Activated CD8-positive, alpha-beta T cell treated with anti-CD3 and anti-CD28 coated beads for 36 hours (primary cell): ENCODE results near the gene SELENOV. TPM values are rescaled to one million over a fixed set of nuclear protein-coding genes. Genes with fewer than 3 reads are reported as not detected.

ENCODE experiments used
- ATAC-seq: fragments of 200-7000 bp; cut with Tn5 transposase; one replicate; pipeline ENCODE4 v1.10.0; 2021; ENCODE audit warnings: mild to moderate bottlenecking, moderate library complexity
- CTCF ChIA-PET: fragments of 350-600 bp; sonication (Branson Sonifier 250); formaldehyde crosslinking; loops from one replicate; lab custom pipeline; 2021; ENCODE audit warnings: antibody characterized with exemption; lab: Charles Lee
- POLR2A ChIA-PET: fragments of 350-600 bp; sonication (Branson Sonifier 250); formaldehyde crosslinking; loops from one replicate; lab custom pipeline; 2021; ENCODE audit warnings: antibody characterized with exemption; lab: Charles Lee
- DNase-seq: peaks from one replicate; pipeline ENCODE4 v3.0.0-alpha.2; 2020
- H3K27ac Mint-ChIP-seq: one replicate; pipeline ENCODE4 v1.8.0; 2021; ENCODE audit warnings: mild to moderate bottlenecking, mixed read lengths
- H3K27me3 Mint-ChIP-seq: one replicate; pipeline ENCODE4 v1.8.0; 2021; ENCODE audit warnings: mixed read lengths
- H3K36me3 Mint-ChIP-seq: one replicate; pipeline ENCODE4 v1.8.0; 2021; ENCODE audit warnings: low read depth, mixed read lengths
- H3K4me1 Mint-ChIP-seq: one replicate; pipeline ENCODE4 v1.8.0; 2021; ENCODE audit warnings: low read depth, mixed read lengths
- H3K4me3 Mint-ChIP-seq: one replicate; pipeline ENCODE4 v1.8.0; 2021; ENCODE audit warnings: mild to moderate bottlenecking, moderate library complexity, mixed read lengths
- H3K9me3 Mint-ChIP-seq: one replicate; pipeline ENCODE4 v1.8.0; 2021; ENCODE audit warnings: mixed read lengths
- intact Hi-C: fragments of 100-400 bp; cut with micrococcal nuclease; formaldehyde crosslinking; loops from one replicate; pipeline ENCODE4 v1.10.0; 2022
- total RNA-seq, 2 experiments: library from RNA; stranded (reverse); gene quantifications; one replicate each; pipeline ENCODE4 v1.2.3, GENCODE V29; 2021
- TF ChIP-seq, protein P1 (sequence below): fragments of 200-600 bp; IDR thresholded peaks from one replicate; pipeline ENCODE4 v1.8.0; 2022; ENCODE audit warnings: antibody characterized with exemption, mild to moderate bottlenecking

Gene SELENOV
- total RNA-seq, 2 experiments from 2014 or later, result not detected

DNA sequence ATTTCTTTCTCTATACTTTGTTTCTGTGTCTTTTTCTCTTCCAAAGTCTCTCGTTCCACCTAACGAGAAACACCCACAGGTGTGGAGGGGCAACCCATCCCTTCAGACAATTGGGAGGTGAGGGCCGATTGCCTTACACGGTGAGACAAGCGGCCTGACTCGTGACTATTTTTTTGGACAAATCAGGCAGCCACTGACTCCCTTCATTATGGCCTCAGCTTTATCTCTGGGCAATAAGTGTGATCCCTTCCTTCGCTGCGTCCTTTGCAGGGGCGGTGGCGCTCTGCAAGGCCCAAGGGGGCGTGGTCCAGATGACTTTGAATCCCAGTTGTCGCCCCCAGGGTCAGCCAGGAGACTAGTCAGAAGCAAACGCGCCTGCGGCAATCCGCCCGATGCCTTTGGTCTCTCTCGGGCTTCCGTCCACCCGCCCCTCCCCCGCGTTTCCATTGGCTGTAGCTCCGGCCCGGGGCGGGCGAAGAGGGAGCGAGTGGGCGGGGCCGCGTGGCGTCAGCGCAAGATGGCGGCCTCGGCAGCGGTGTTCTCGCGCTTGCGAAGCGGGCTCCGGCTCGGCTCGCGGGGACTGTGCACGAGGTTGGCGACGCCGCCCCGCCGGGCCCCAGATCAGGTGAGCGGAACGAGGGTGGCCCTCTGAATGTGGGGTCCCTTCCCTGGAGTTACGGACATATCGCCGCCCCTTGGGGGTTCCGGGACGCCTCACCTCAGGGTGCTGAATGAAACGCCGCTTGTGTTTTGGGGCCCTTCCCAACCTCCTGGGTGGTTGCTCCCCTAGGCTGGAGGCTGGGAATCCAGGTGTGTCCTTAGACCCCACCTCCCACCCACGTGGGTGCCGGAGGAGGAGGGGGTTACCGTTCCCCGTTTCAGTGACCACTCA, 34.4 kb upstream of the SELENOV start, which contains the start of gene TIMM50:
Gene TIMM50 (plus strand): TSS at position 502 of the 892 bp plus-strand sequence. CDS start 16 bp downstream, at position 518.
- DNase-seq, result peak; percentile 99
- intact Hi-C loops, result no loop called here
- ATAC-seq, result peak; percentile 97
- TF ChIP-seq, protein P1, sequence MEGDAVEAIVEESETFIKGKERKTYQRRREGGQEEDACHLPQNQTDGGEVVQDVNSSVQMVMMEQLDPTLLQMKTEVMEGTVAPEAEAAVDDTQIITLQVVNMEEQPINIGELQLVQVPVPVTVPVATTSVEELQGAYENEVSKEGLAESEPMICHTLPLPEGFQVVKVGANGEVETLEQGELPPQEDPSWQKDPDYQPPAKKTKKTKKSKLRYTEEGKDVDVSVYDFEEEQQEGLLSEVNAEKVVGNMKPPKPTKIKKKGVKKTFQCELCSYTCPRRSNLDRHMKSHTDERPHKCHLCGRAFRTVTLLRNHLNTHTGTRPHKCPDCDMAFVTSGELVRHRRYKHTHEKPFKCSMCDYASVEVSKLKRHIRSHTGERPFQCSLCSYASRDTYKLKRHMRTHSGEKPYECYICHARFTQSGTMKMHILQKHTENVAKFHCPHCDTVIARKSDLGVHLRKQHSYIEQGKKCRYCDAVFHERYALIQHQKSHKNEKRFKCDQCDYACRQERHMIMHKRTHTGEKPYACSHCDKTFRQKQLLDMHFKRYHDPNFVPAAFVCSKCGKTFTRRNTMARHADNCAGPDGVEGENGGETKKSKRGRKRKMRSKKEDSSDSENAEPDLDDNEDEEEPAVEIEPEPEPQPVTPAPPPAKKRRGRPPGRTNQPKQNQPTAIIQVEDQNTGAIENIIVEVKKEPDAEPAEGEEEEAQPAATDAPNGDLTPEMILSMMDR, result no peak
- H3K4me1 Mint-ChIP-seq, result peaks cover 28% of the 10 kb centered on the region
- POLR2A ChIA-PET, result interaction anchor here (0.9 to 3.0 kb wide), 9 partner anchors 9 to 76 kb away, joined by 3 to 7 read pairs (median 3); partner anchors contain the start of genes DLL3, RPS16 and SUPT5H
- peak within 1 kb of the TSS; percentile 93 for H3K27ac Mint-ChIP-seq
- no peaks in the 10 kb centered on the region for H3K9me3 Mint-ChIP-seq
- no peaks in the 10 kb centered on the region for H3K27me3 Mint-ChIP-seq
- CTCF ChIA-PET, result interaction anchor here (0.9 to 1.7 kb wide), 4 partner anchors 18 to 52 kb away, joined by 4 to 7 read pairs (median 4); partner anchors contain the start of genes DLL3 and EID2B
- H3K4me3 Mint-ChIP-seq, result peak within 1 kb of the TSS; percentile 97
- H3K36me3 Mint-ChIP-seq, result peaks cover 31% of the 10 kb centered on the region

DNA sequence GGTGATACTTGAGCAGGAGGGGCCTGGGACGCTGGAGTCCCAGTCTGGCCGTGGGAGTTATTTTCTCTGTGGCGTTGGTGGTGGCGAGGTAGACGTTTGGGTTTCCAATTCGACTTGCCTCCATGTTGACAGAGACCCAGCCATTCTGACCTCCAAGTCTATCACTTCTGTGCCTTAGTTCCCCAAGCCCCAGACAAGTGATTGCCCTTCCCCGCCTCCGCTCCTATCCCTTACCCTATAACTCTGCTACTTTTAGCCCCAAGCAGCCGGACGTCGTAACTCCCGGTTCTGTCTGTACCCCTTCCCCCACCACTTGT, 33.8 kb upstream of the SELENOV start:
- TF ChIP-seq, protein P1, result no peak
- Mint-ChIP-seq H3K36me3 (peaks cover 26% of the 10 kb centered on the region), H3K9me3 (no peaks in the 10 kb centered on the region), H3K27me3 (no peaks in the 10 kb centered on the region), H3K4me1 (peaks cover 28% of the 10 kb centered on the region), H3K4me3 (peak overlapping the region; percentile 97), H3K27ac (peak overlapping the region; percentile 93)
- CTCF ChIA-PET, result interaction anchor here (1.6 to 1.7 kb wide), 2 partner anchors 17 to 21 kb away, joined by 4 to 7 read pairs; partner anchors contain the start of gene DLL3
- ATAC-seq, result no peak
- POLR2A ChIA-PET, result interaction anchor here (1.0 to 3.0 kb wide), 8 partner anchors 9 to 77 kb away, joined by 3 to 7 read pairs (median 4); partner anchors contain the start of genes DLL3 and RPS16
- DNase-seq, result no peak
- intact Hi-C loops, result no loop called here

DNA sequence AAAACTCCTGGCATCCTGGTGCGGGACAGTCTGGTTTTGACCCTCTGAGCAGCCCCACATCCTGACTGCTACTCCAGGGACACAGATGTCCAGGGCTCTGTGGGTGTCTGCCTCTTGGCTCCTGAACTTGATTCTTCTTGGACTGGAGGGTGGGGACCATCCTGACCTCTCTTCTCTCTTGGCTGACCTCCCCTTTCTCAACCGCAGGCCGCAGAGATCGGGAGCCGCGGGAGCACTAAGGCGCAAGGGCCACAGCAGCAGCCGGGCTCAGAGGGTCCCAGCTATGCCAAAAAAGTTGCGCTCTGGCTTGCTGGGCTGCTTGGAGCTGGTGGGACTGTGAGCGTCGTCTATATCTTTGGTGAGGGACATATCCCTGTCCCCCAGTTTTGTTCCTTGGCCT, 33.3 kb upstream of the SELENOV start:
- ChIA-PET CTCF (interaction anchor here (0.7 to 1.7 kb wide), 4 partner anchors 17 to 90 kb away, joined by 3 to 7 read pairs (median 4); partner anchors contain the start of genes DLL3, MED29 and PAF1), POLR2A (interaction anchor here (0.6 to 3.0 kb wide), 8 partner anchors 9 to 582 kb away, joined by 3 to 7 read pairs (median 4); partner anchors contain the start of genes DLL3 and NFKBIB)
- Mint-ChIP-seq H3K4me3 (peak overlapping the region; percentile 97), H3K36me3 (peaks cover 25% of the 10 kb centered on the region), H3K27ac (peak overlapping the region; percentile 93), H3K9me3 (no peaks in the 10 kb centered on the region), H3K27me3 (no peaks in the 10 kb centered on the region), H3K4me1 (peaks cover 28% of the 10 kb centered on the region)
- TF ChIP-seq, protein P1, result no peak
- intact Hi-C loops, result no loop called here
- DNase-seq (no peak), ATAC-seq (no peak)

DNA sequence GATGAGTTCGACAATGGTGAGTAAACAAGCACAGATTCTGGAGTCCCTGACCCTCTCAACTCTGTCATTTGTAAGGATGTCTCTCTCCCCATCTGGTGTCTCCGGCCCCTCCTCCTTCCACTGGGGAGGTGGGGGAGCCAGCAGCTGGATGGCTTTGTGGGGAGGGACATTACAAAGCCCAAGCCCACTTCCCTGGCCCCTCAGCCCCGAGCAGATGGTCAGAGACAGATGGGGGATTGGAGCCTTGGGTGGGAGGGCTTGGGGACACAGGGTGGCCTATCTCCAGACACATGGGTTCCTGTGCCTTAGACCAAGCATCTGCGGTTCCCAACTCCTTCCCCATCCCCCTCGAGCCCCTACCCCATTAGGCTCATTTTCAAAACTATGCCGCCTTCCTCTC, 31.8 kb upstream of the SELENOV start:
- H3K9me3 Mint-ChIP-seq, result no peaks in the 10 kb centered on the region
- no peaks in the 10 kb centered on the region for H3K27me3 Mint-ChIP-seq
- peaks cover 30% of the 10 kb centered on the region for H3K36me3 Mint-ChIP-seq
- H3K4me3 Mint-ChIP-seq, result peak overlapping the region; percentile 97
- TF ChIP-seq, protein P1, result no peak
- intact Hi-C loops, result no loop called here
- CTCF ChIA-PET, result interaction anchor here (1.4 kb wide), 1 partner anchor 9 kb away, joined by 5 read pairs; no protein-coding TSS in a partner anchor
- POLR2A ChIA-PET, result no interaction called here
- no peak overlapping the region for H3K27ac Mint-ChIP-seq
- DNase-seq, result no peak
- H3K4me1 Mint-ChIP-seq, result peaks cover 28% of the 10 kb centered on the region
- no peak for ATAC-seq
